ENCODE results near the gene RPL29. TPM values are rescaled to one million over a fixed set of nuclear protein-coding genes. Genes with fewer than 3 reads are reported as not detected.
A peak's percentile ranks its signal among the peaks of the same experiment; 100 is the strongest.

Gene RPL29
- polyA plus RNA-seq, 4 donors: 2,279 to 2,521 (median 2,399) TPM

DNA sequence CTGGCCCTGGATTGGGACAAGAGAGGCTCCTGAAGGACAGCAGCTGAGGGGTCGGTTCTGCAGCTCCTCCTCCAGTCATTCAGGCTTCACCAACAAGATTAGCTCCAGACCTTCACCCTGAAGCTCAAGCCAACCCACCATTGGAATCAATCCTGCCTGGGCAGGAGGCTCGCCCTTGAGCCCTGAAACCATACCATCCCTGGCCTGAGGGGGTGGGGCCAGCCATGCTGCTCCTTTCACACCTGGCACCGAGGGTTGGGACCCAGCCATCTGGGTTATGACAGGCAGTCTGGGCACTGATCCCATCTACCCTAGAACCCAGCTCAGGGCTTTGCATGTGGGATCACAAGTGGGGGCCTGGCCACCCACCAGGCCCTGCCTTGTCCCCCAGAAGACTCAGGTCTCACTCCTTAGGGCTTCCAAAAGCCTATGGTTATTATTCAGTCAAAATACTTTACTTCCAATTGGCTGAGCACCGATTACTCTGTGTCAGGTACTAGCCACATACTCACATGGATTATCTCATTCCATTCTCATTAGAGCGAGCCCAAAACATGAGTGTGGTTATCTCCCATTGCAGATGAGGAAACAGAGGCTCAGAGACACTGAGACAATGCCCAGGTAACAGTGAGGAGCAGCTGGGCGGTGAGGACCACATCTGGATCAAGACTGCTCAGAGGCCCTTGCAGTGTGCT is 24.9 kb downstream of the RPL29 start:
- peaks cover 0 to 33% (median 10%) of the 10 kb centered on the region in 3 donors for H3K4me1 ChIP-seq (ENCODE audit: control insufficient read depth in 3 of 3, insufficient read depth in 2 of 3, low read depth in 1 of 3, low read length in 2 of 3)
- H3K9me3 ChIP-seq (ENCODE audit: control insufficient read depth in 2 of 2, insufficient read depth in 1 of 2, low read depth in 1 of 2, low read length in 1 of 2): no peaks in the 10 kb centered on the region
- H3K36me3 ChIP-seq (ENCODE audit: control insufficient read depth in 3 of 3, insufficient read depth in 2 of 3, low read depth in 1 of 3, low read length in 3 of 3): peaks cover 0 to 28% (median 0%) of the 10 kb centered on the region in 3 donors
- H3K27ac ChIP-seq (ENCODE audit: low read depth in 1 of 3, low read length in 2 of 3): no peak overlapping the region
- no peak for FAIRE-seq
- no peak overlapping the region for H3K4me3 ChIP-seq (ENCODE audit: low read depth in 1 of 3, low read length in 3 of 3)
- no peaks in the 10 kb centered on the region for H3K27me3 ChIP-seq (ENCODE audit: control insufficient read depth in 3 of 3, insufficient read depth in 3 of 3, low read length in 3 of 3)
- DNase-seq: peak in 1 of 2 donors; percentile 42
- 37 to 69% (median 51%) methylated on average over 6 of the region's 6 CpGs for WGBS, 3 donors

DNA sequence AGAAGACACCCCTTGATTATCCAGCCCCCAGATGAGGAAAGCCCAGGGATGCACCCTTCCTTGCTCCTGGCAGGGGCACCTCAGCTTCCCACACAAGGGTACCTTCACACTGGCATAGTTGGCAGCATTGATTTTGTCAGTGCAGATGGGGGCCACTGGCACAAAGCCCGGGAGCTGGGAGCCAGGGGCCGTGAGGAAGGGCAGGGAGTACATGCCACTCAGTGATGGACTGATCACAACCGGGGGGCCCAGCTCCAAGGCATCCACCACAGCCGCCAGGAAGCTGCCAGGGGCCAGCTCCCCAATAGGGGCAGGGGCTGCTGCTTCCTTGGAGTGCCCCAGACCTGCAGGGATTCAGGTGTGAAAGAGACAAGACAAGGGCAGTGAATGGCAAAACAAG is 25.9 kb downstream of the RPL29 start:
- Histone ChIP-seq H3K4me3 (ENCODE audit: low read depth in 1 of 3, low read length in 3 of 3) (no peak overlapping the region), H3K9me3 (ENCODE audit: control insufficient read depth in 2 of 2, insufficient read depth in 1 of 2, low read depth in 1 of 2, low read length in 1 of 2) (no peaks in the 10 kb centered on the region), H3K27ac (ENCODE audit: low read depth in 1 of 3, low read length in 2 of 3) (no peak overlapping the region), H3K36me3 (ENCODE audit: control insufficient read depth in 3 of 3, insufficient read depth in 2 of 3, low read depth in 1 of 3, low read length in 3 of 3) (peaks cover 0 to 28% (median 0%) of the 10 kb centered on the region in 3 donors), H3K4me1 (ENCODE audit: control insufficient read depth in 3 of 3, insufficient read depth in 2 of 3, low read depth in 1 of 3, low read length in 2 of 3) (peaks cover 0 to 31% (median 10%) of the 10 kb centered on the region in 3 donors), H3K27me3 (ENCODE audit: control insufficient read depth in 3 of 3, insufficient read depth in 3 of 3, low read length in 3 of 3) (no peaks in the 10 kb centered on the region)
- FAIRE-seq (no peak), DNase-seq (no peak)
- 57 to 73% (median 73%) methylated on average over 4 of the region's 4 CpGs for WGBS, 3 donors

DNA sequence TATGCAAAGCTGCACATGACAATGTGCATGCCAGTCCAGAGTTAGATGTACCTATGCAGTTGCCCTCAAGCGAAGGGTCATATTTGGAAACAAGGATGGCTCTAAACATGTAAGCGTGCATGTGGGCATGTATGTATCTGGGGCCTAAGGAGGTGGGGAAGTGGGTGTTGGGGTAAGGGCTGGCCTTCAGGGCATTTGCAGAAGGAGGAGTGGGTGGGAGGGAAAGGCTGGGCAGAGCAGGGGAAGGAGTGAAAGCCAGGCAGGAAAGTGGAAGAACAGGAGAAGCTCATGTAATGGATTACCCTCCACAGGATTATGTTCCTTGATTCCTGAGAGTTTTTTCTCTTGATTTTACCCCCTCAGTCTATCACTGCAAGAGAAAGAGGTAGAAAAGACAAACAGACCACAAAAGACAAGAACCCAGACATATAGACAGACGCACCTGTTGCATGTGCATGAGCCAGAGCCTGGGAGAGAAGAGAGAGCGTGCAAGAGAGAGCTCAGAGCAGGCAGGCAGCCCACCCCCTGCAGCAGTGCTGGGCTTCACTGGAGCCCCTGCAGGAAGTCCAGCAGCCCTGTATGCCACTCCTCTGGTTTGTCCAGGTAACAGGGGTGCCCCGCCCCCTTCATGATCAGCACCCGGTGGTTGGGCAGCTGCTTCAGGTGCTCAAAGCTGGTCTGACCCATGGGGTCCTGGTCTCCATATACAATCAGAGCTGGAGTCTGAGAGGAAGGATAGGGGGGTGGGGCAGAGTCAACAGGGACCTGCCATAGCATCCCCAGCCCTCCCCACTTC is 26.6 kb downstream of the RPL29 start:
- H3K4me1 ChIP-seq (ENCODE audit: control insufficient read depth in 3 of 3, insufficient read depth in 2 of 3, low read depth in 1 of 3, low read length in 2 of 3): peaks cover 0 to 24% (median 4%) of the 10 kb centered on the region in 3 donors
- H3K27ac ChIP-seq (ENCODE audit: low read depth in 1 of 3, low read length in 2 of 3): peak overlapping the region; percentile 17 to 62 (median 38)
- DNase-seq: no peak

DNA sequence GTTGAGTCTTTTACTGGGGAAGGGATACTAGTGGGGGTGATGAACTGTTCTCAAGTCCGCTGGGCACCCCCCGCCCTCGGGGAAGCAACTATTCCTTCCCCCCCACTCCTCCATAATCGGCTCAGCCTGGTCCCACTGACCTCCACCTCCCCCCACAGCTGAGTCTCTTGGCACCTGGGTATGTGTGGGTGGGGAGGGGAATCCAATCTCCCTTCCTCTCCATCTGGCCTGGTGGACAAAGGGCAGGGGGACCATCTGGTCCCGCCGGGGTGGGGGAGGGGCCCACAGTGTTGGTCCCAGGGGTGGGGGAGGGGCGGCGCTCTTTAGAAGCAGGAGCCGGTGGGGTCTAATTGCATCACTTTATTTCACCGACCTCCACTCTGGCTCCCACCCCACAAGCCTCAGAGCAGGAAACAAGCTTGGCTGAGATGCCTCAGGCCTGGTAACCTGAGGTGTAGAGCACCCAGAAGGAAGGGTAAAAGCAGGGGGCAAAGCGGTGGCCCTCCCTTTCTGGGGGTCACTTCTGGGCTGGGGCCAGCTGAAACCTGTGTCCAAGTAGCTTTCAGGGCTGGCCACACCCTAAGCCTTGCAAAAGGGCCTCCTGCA is 27.4 kb downstream of the RPL29 start:
- Histone ChIP-seq H3K27ac (ENCODE audit: low read depth in 1 of 3, low read length in 2 of 3) (peak overlapping the region; percentile 73 to 86 (median 85)), H3K9me3 (ENCODE audit: control insufficient read depth in 2 of 2, insufficient read depth in 1 of 2, low read depth in 1 of 2, low read length in 1 of 2) (no peaks in the 10 kb centered on the region), H3K4me1 (ENCODE audit: control insufficient read depth in 3 of 3, insufficient read depth in 2 of 3, low read depth in 1 of 3, low read length in 2 of 3) (peaks cover 0 to 22% (median 4%) of the 10 kb centered on the region in 3 donors), H3K27me3 (ENCODE audit: control insufficient read depth in 3 of 3, insufficient read depth in 3 of 3, low read length in 3 of 3) (no peaks in the 10 kb centered on the region), H3K4me3 (ENCODE audit: low read depth in 1 of 3, low read length in 3 of 3) (peak overlapping the region; percentile 62 to 76 (median 70)), H3K36me3 (ENCODE audit: control insufficient read depth in 3 of 3, insufficient read depth in 2 of 3, low read depth in 1 of 3, low read length in 3 of 3) (peaks cover 0 to 28% (median 0%) of the 10 kb centered on the region in 3 donors)
- FAIRE-seq: no peak
- no peak for DNase-seq
- WGBS, 3 donors: 17 to 26% (median 23%) methylated on average over 9 to 11 of the region's 11 CpGs

More for the DNA sequence above, 26.6 kb downstream of the RPL29 start:
- FAIRE-seq: no peak
- H3K9me3 ChIP-seq (ENCODE audit: control insufficient read depth in 2 of 2, insufficient read depth in 1 of 2, low read depth in 1 of 2, low read length in 1 of 2): no peaks in the 10 kb centered on the region
- no peak overlapping the region for H3K4me3 ChIP-seq (ENCODE audit: low read depth in 1 of 3, low read length in 3 of 3)
- H3K36me3 ChIP-seq (ENCODE audit: control insufficient read depth in 3 of 3, insufficient read depth in 2 of 3, low read depth in 1 of 3, low read length in 3 of 3): peaks cover 0 to 28% (median 0%) of the 10 kb centered on the region in 3 donors
- WGBS, 3 donors: 81 to 85% (median 83%) methylated on average over 6 of the region's 6 CpGs
- no peaks in the 10 kb centered on the region for H3K27me3 ChIP-seq (ENCODE audit: control insufficient read depth in 3 of 3, insufficient read depth in 3 of 3, low read length in 3 of 3)

DNA sequence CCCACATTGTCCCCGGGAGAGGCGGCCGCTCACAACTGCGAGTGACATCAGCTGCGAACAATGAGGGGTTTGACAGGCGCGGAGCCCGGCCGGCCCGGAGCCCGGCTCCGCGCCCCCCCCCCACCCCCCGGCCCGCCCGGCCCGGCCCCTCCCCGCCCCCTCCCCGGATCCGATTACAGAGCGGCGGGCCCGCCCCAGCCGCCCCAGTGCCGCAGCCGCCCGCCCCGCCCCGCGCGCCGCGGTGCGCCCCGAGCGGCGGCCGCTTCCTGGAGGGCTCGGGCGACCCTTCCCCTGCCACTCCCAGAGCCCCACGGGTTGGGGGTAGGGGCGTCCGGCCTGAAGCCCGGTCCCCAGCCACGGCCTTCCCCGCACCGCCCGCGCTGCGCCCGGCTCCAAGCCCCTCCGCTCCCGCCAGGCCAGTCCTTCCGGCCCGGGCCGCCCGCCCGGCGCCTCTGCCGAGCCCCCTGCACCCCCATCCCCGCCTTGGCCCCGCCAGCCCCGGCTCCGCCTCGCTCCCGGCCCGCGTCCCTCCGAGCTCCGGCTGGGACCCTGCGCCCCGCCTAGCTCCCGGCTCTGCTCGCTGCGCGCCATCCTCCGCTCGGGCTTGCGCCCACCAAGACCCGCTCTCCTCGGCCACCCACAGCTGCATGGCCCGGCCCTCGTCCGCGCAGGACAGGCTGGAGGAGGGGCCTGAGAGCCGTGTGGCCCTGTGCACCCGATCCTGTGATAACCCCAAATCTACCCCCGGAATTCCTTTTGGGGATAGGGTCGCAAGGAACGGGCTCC is 28.1 kb downstream of the RPL29 start, which contains the start of gene PCBP4:
PCBP4 (minus strand) TSS at position 71 of the 786 bp plus-strand sequence. CDS start 6,214 bp downstream, outside the sequence.
- H3K36me3 ChIP-seq (ENCODE audit: control insufficient read depth in 3 of 3, insufficient read depth in 2 of 3, low read depth in 1 of 3, low read length in 3 of 3): peaks cover 0 to 28% (median 0%) of the 10 kb centered on the region in 3 donors
- no peak for FAIRE-seq

DNA sequence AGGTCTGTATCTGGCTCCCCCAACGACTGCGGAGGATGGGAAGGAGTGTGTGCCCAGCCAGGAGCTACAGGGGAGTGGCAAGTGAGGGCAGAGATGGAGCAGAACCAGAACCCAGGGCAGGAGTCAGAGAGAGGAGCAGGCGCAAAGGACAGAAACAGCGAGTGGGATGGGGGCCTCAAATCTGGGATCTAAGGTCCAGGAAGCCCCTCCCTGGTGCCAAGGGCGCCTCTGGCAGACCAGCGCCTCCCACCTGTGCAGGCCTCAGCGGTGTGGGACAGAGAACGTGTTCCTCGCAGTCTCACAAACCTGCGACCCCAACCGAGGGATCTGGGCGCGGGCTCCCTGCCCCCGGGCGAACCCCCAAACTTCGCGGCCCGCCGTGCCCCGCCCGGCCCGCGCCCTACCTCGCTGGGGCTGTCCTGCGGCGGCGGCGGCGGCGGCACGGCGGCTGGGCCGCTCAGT is 28.7 kb downstream of the RPL29 start:
- H3K4me3 ChIP-seq (ENCODE audit: low read depth in 1 of 3, low read length in 3 of 3): peak overlapping the region; percentile 55 to 76 (median 59)
- H3K4me1 ChIP-seq (ENCODE audit: control insufficient read depth in 3 of 3, insufficient read depth in 2 of 3, low read depth in 1 of 3, low read length in 2 of 3): peaks cover 0 to 32% (median 4%) of the 10 kb centered on the region in 3 donors
- peak overlapping the region; percentile 43 to 68 (median 60) for H3K27ac ChIP-seq (ENCODE audit: low read depth in 1 of 3, low read length in 2 of 3)
- no peaks in the 10 kb centered on the region for H3K9me3 ChIP-seq (ENCODE audit: control insufficient read depth in 2 of 2, insufficient read depth in 1 of 2, low read depth in 1 of 2, low read length in 1 of 2)
- H3K36me3 ChIP-seq (ENCODE audit: control insufficient read depth in 3 of 3, insufficient read depth in 2 of 3, low read depth in 1 of 3, low read length in 3 of 3): peaks cover 0 to 28% (median 0%) of the 10 kb centered on the region in 3 donors
- no peaks in the 10 kb centered on the region for H3K27me3 ChIP-seq (ENCODE audit: control insufficient read depth in 3 of 3, insufficient read depth in 3 of 3, low read length in 3 of 3)
- WGBS, 3 donors: 5 to 7% (median 6%) methylated on average over 19 to 33 of the region's 33 CpGs
- DNase-seq (no peak), FAIRE-seq (no peak)

More for the DNA sequence above, 28.1 kb downstream of the RPL29 start, which contains the start of gene PCBP4:
- Histone ChIP-seq H3K4me3 (ENCODE audit: low read depth in 1 of 3, low read length in 3 of 3) (peak within 1 kb of the TSS; percentile 62 to 76 (median 70)), H3K27me3 (ENCODE audit: control insufficient read depth in 3 of 3, insufficient read depth in 3 of 3, low read length in 3 of 3) (no peaks in the 10 kb centered on the region), H3K27ac (ENCODE audit: low read depth in 1 of 3, low read length in 2 of 3) (peak within 1 kb of the TSS; percentile 73 to 86 (median 85)), H3K4me1 (ENCODE audit: control insufficient read depth in 3 of 3, insufficient read depth in 2 of 3, low read depth in 1 of 3, low read length in 2 of 3) (peaks cover 0 to 26% (median 4%) of the 10 kb centered on the region in 3 donors), H3K9me3 (ENCODE audit: control insufficient read depth in 2 of 2, insufficient read depth in 1 of 2, low read depth in 1 of 2, low read length in 1 of 2) (no peaks in the 10 kb centered on the region)
- WGBS, 3 donors: 1 to 2% (median 1%) methylated on average over 28 to 90 of the region's 90 CpGs
- DNase-seq: peak; percentile 38 to 74

DNA sequence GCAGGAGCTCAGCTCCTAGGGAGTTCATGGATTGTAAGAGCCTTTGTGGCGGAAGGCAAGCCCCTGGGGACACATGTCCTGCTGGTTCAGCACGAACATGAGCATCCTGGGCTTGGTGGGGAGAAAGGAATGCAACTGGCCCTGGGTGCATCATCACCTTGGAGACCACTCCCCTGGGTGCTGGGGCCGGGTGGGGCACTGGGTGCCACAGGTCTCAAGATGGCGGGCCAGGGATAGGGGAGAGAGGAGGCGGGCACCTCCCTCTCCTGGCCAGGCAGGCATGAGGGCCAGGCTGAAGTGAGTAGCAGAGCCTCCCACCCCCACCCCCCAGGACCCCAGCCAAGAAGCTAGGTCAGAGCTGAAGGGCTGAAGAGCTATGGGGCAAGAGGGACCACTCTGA is 29.2 kb downstream of the RPL29 start:
- DNase-seq (no peak), FAIRE-seq (no peak)
- peak overlapping the region in 2 of 3 donors; percentile 59 to 76 for H3K4me3 ChIP-seq (ENCODE audit: low read depth in 1 of 3, low read length in 3 of 3)
- peaks cover 0 to 26% (median 0%) of the 10 kb centered on the region in 3 donors for H3K36me3 ChIP-seq (ENCODE audit: control insufficient read depth in 3 of 3, insufficient read depth in 2 of 3, low read depth in 1 of 3, low read length in 3 of 3)
- no peaks in the 10 kb centered on the region for H3K27me3 ChIP-seq (ENCODE audit: control insufficient read depth in 3 of 3, insufficient read depth in 3 of 3, low read length in 3 of 3)
- WGBS, 3 donors: 66 to 85% (median 76%) methylated on average over 5 of the region's 5 CpGs
- H3K4me1 ChIP-seq (ENCODE audit: control insufficient read depth in 3 of 3, insufficient read depth in 2 of 3, low read depth in 1 of 3, low read length in 2 of 3): peaks cover 0 to 36% (median 4%) of the 10 kb centered on the region in 3 donors
- H3K27ac ChIP-seq (ENCODE audit: low read depth in 1 of 3, low read length in 2 of 3): no peak overlapping the region
- H3K9me3 ChIP-seq (ENCODE audit: control insufficient read depth in 2 of 2, insufficient read depth in 1 of 2, low read depth in 1 of 2, low read length in 1 of 2): no peaks in the 10 kb centered on the region

Measured in small intestine (tissue), 7 donors.